ENCODE data around the gene CIB2. TPM values are rescaled to one million over a fixed set of nuclear protein-coding genes. Genes with fewer than 3 reads are reported as not detected.

CIB2 gene
- total and polyA plus RNA-seq, 11 donors, result 3.3 to 18.5 (median 9.1) TPM

DNA sequence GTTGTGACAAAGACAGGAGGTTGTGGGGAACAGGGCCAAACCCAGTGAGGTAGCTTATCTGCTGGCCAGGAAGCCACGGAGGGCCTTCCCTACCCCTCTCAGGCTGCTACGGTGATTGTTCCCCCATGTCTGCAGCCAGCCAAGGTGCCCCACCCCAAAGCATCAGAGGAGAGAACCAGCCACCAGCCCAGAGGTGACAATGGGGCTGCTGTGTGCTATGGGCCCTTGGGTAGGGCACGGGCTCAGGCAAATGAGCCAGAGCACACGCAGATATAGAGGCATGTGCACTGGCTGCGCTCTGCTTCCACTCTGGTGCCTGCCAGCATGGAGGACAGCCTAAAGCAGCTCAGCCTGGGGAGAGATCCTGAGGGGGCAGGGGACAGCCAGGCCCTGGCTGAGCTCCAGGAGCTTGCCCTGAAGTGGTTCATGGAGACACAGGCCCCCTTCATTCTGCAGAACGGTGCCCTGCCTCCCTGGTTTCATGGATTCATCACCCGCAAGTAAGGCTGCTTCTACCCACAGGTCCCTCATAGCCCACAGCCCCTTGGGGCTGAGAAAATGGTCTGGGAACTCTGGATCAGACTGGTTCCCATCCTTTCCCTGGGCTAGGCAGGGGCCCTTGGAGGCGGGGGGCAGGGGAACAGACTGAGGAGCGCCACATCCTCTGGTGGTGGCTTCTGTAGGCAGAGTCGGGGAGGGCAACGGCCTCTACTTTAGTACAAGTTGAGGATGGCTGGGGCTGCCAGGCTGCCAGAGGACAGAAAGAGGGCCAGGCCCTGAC lies 38.8 kb downstream of the CIB2 start, which contains the start of gene SH2D7:
TSS of gene SH2D7 (plus strand) at position 301 of the 781 bp plus-strand sequence. CDS start at position 325, 24 bp downstream.
- DNase-seq (peak in 3 of 5 donors; percentile 36 to 53 (median 40)), ATAC-seq (peak; percentile 37 to 83 (median 72))
- Histone ChIP-seq H3K4me1 (peaks cover 0 to 27% (median 23%) of the 10 kb centered on the region in 12 donors), H3K9me3 (no peaks in the 10 kb centered on the region), H3K27me3 (no peaks in the 10 kb centered on the region), H3K36me3 (no peaks in the 10 kb centered on the region), H3K27ac (peak within 1 kb of the TSS in 4 of 12 donors; percentile 16 to 53 (median 34)), H3K4me3 (no peak within 1 kb of the TSS)
- intact Hi-C loops (cut with DNase I), result loop anchor here in 2 of 10 donors (5.0 kb wide), 1 partner anchor 85 kb away; no protein-coding TSS in a partner anchor
- 49 to 63% (median 60%) methylated on average over 11 of the region's 11 CpGs for WGBS, 4 donors
- TF ChIP-seq POLR2A (IDR thresholded peaks at IDR 0.05), result no peak
- TF ChIP-seq, protein P1, sequence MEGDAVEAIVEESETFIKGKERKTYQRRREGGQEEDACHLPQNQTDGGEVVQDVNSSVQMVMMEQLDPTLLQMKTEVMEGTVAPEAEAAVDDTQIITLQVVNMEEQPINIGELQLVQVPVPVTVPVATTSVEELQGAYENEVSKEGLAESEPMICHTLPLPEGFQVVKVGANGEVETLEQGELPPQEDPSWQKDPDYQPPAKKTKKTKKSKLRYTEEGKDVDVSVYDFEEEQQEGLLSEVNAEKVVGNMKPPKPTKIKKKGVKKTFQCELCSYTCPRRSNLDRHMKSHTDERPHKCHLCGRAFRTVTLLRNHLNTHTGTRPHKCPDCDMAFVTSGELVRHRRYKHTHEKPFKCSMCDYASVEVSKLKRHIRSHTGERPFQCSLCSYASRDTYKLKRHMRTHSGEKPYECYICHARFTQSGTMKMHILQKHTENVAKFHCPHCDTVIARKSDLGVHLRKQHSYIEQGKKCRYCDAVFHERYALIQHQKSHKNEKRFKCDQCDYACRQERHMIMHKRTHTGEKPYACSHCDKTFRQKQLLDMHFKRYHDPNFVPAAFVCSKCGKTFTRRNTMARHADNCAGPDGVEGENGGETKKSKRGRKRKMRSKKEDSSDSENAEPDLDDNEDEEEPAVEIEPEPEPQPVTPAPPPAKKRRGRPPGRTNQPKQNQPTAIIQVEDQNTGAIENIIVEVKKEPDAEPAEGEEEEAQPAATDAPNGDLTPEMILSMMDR (IDR thresholded peaks at IDR 0.05), result no peak

DNA sequence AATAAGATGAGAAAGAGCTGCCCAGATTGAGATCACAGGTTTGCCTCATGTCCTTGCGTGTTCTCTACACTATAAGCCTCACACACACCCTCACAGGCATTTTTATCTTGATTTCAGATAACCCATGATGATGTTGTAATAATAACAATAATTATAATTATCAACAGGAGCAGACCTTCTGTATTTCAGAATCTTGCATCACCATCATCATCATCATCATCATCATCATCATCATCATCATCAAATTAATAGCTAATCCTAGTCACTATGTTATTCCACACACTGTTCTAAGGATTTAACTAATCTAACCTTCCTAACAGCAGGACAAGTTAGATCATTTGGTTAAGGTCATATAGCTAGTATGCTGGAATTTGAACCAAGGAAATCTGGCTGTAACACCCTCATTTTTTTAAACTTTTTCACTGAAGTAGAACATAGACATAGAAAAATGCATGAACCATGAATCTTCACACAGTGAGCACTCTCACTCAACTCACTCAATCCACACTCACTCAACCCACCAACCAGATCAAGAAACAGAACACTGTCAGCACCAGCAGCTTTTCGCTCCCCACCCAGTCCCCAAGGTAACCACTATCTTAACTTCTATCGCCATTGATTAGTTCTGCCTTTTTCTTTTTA lies 40.7 kb downstream of the CIB2 start:
- peaks cover 0 to 27% (median 23%) of the 10 kb centered on the region in 12 donors for H3K4me1 ChIP-seq
- no peak overlapping the region for H3K27ac ChIP-seq
- WGBS, 4 donors, result 93 to 97% (median 95%) methylated on average over 3 of the region's 3 CpGs
- no peaks in the 10 kb centered on the region for H3K9me3 ChIP-seq
- no peak for TF ChIP-seq POLR2A (IDR thresholded peaks at IDR 0.05)
- TF ChIP-seq, protein P1 (IDR thresholded peaks at IDR 0.05), result no peak
- DNase-seq (no peak), ATAC-seq (no peak)
- no peaks in the 10 kb centered on the region for H3K27me3 ChIP-seq
- intact Hi-C loops (cut with DNase I), result loop anchor here in 2 of 10 donors (5.0 kb wide), 1 partner anchor 83 kb away; no protein-coding TSS in a partner anchor
- H3K4me3 ChIP-seq, result no peak overlapping the region
- H3K36me3 ChIP-seq, result no peaks in the 10 kb centered on the region

DNA sequence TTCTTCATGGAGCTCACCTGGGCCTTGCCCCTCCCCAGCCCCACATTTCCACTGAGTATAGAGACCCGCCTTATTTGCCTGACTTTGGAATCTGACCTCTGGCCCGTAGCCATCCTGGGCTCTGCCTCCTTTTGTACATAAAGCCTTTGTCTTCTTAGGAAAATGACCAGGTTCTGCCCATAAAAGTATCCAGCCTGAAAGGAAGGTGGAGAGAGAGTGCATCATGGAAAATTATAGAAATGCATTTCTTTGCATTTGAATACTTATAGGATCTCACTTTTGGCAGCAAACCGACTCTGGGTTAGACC lies 42.5 kb downstream of the CIB2 start:
- no peaks in the 10 kb centered on the region for H3K36me3 ChIP-seq
- intact Hi-C loops (cut with DNase I), result no loop called here
- no peak overlapping the region for H3K27ac ChIP-seq
- ATAC-seq (no peak), DNase-seq (no peak)
- H3K9me3 ChIP-seq, result no peaks in the 10 kb centered on the region
- no peak overlapping the region for H3K4me3 ChIP-seq
- peaks cover 0 to 39% (median 23%) of the 10 kb centered on the region in 12 donors for H3K4me1 ChIP-seq
- no peaks in the 10 kb centered on the region for H3K27me3 ChIP-seq
- TF ChIP-seq, protein P1 (IDR thresholded peaks at IDR 0.05), result no peak
- no peak for TF ChIP-seq POLR2A (IDR thresholded peaks at IDR 0.05)
- WGBS, 4 donors, result 89 to 93% (median 91%) methylated on average over 3 of the region's 3 CpGs

All from heart left ventricle (tissue), 16 donors.